ENCODE measurements around the gene OTOGL. TPM values are rescaled to one million over a fixed set of nuclear protein-coding genes. Genes with fewer than 3 reads are reported as not detected.

The OTOGL gene
- total RNA-seq, 2 donors from 2014 or later = 0.14 to 0.81 TPM

- no peak for ATAC-seq (ENCODE audit: insufficient number of reproducible peaks, low FRiP score, low read depth)
- Histone ChIP-seq H3K9me3 (no peaks in the 10 kb centered on the region), H3K36me3 (no peaks in the 10 kb centered on the region), H3K27me3 (replicated peaks; ENCODE audit: insufficient read depth) (no peaks in the 10 kb centered on the region), H3K4me1 (ENCODE audit: control insufficient read depth in 1 of 2, low read depth in 2 of 2) (peaks cover 0 to 3% of the 10 kb centered on the region in 2 donors), H3K27ac (no peak overlapping the region), H3K4me3 (no peak overlapping the region)
- no peak for TF ChIP-seq CTCF (IDR thresholded peaks at IDR 0.05)
- DNase-seq (ENCODE audit: low spot score) = no peak
Observed at GRCh38 chr12:80359703-80360102, 260.4 kb downstream of the OTOGL start.

- Histone ChIP-seq H3K27me3 (replicated peaks; ENCODE audit: insufficient read depth) (no peaks in the 10 kb centered on the region), H3K4me3 (no peak overlapping the region), H3K9me3 (no peaks in the 10 kb centered on the region), H3K36me3 (no peaks in the 10 kb centered on the region), H3K4me1 (ENCODE audit: control insufficient read depth in 1 of 2, low read depth in 2 of 2) (no peaks in the 10 kb centered on the region), H3K27ac (no peak overlapping the region)
- DNase-seq (ENCODE audit: low spot score) = no peak
- TF ChIP-seq CTCF (IDR thresholded peaks at IDR 0.05) = no peak
- ATAC-seq (ENCODE audit: insufficient number of reproducible peaks, low FRiP score, low read depth) = no peak
Observed at GRCh38 chr12:80364056-80364455, 264.7 kb downstream of the OTOGL start.

- no peak for TF ChIP-seq CTCF (IDR thresholded peaks at IDR 0.05)
- no peaks in the 10 kb centered on the region for H3K27me3 ChIP-seq (replicated peaks; ENCODE audit: insufficient read depth)
- no peaks in the 10 kb centered on the region for H3K9me3 ChIP-seq
- H3K4me1 ChIP-seq (ENCODE audit: control insufficient read depth in 1 of 2, low read depth in 2 of 2) = no peaks in the 10 kb centered on the region
- H3K4me3 ChIP-seq = no peak overlapping the region
- DNase-seq (ENCODE audit: low spot score) (no peak), ATAC-seq (ENCODE audit: insufficient number of reproducible peaks, low FRiP score, low read depth) (no peak)
- H3K36me3 ChIP-seq = no peaks in the 10 kb centered on the region
- H3K27ac ChIP-seq = no peak overlapping the region
Observed at GRCh38 chr12:80373666-80374065, 274.3 kb downstream of the OTOGL start.

GRCh38 chr12:80374615-80375014 is 275.3 kb downstream of the OTOGL start:
- H3K4me3 ChIP-seq = no peak overlapping the region
- H3K27ac ChIP-seq = no peak overlapping the region
- no peak for DNase-seq (ENCODE audit: low spot score)
- TF ChIP-seq CTCF (IDR thresholded peaks at IDR 0.05) = no peak
- H3K9me3 ChIP-seq = no peaks in the 10 kb centered on the region
- no peaks in the 10 kb centered on the region for H3K27me3 ChIP-seq (replicated peaks; ENCODE audit: insufficient read depth)
- no peaks in the 10 kb centered on the region for H3K4me1 ChIP-seq (ENCODE audit: control insufficient read depth in 1 of 2, low read depth in 2 of 2)
- ATAC-seq (ENCODE audit: insufficient number of reproducible peaks, low FRiP score, low read depth) = no peak
- no peaks in the 10 kb centered on the region for H3K36me3 ChIP-seq

- ATAC-seq (ENCODE audit: insufficient number of reproducible peaks, low FRiP score, low read depth) (no peak), DNase-seq (ENCODE audit: low spot score) (no peak)
- Histone ChIP-seq H3K27ac (no peak overlapping the region), H3K4me3 (no peak overlapping the region), H3K36me3 (no peaks in the 10 kb centered on the region), H3K27me3 (replicated peaks; ENCODE audit: insufficient read depth) (no peaks in the 10 kb centered on the region), H3K9me3 (no peaks in the 10 kb centered on the region), H3K4me1 (ENCODE audit: control insufficient read depth in 1 of 2, low read depth in 2 of 2) (no peaks in the 10 kb centered on the region)
- TF ChIP-seq CTCF (IDR thresholded peaks at IDR 0.05) = no peak
Observed at GRCh38 chr12:80377140-80377794, 277.9 kb downstream of the OTOGL start.

All from thoracic aorta (tissue), 2 donors.